Mammary epithelial cell (primary cell): ENCODE data around the gene ANO2.

Experiments
- CTCF ChIP-seq, 2 donors: IDR thresholded peaks in 1 of 2; conservative IDR thresholded peaks in 1 of 2; 2 replicates each; pipeline ENCODE4 v1.5.1; 2011 to 2012; ENCODE audit warnings: inconsistent platforms in 2 of 2, low read length in 2 of 2, mild to moderate bottlenecking in 2 of 2, control low read depth in 1 of 2, low read depth in 1 of 2; ENCODE audit not compliant: insufficient read depth in 1 of 2; ENCODE audit errors: extremely low read depth in 1 of 2
- EZH2 ChIP-seq: IDR thresholded peaks from 2 replicates; pipeline ENCODE4 v1.6.1; 2012; ENCODE audit warnings: low read length, inconsistent platforms, borderline replicate concordance

GRCh38 chr12:5524116-5524768 is 420.8 kb downstream of the ANO2 start:
- TF ChIP-seq CTCF (conservative IDR thresholded peaks at IDR 0.05 in 1 of 2, IDR thresholded peaks at IDR 0.05 in 1 of 2; ENCODE audit: extremely low read depth in 1 of 2, insufficient read depth in 1 of 2, low read depth in 1 of 2, low read length in 2 of 2) (no peak), EZH2 (no peak)
